ENCODE measurements around the gene TP53BP2. TPM values are rescaled to one million over a fixed set of nuclear protein-coding genes. Genes with fewer than 3 reads are reported as not detected.
A peak's percentile ranks its signal among the peaks of the same experiment; 100 is the strongest.

Gene TP53BP2
- total RNA-seq, 6 experiments from 2014 or later = 21.6 to 30.1 (median 26.4) TPM

- H3K4me1 Mint-ChIP-seq (ENCODE audit: low read depth) = 0 out of 2 replicates have a peak, but pooled peaks cover 18% of the 10 kb centered on the region
- H3K27me3 Mint-ChIP-seq (ENCODE audit: insufficient read depth) = peaks cover 9% of the 10 kb centered on the region; the same call in 1 of the 2 replicates
- H3K27ac Mint-ChIP-seq = peak overlapping the region; percentile 21
- H3K36me3 Mint-ChIP-seq (ENCODE audit: low read depth) = peaks cover 65% of the 10 kb centered on the region
- H3K9me3 Mint-ChIP-seq = no peaks in the 10 kb centered on the region
- no peak for DNase-seq
- no peak for TF ChIP-seq CTCF (IDR thresholded peaks at IDR 0.05)
- no peak overlapping the region for H3K4me3 Mint-ChIP-seq
Measured at GRCh38 chr1:223761411-223761810, 84.3 kb downstream of the TP53BP2 start.

GRCh38 chr1:223760833-223761232, 84.9 kb downstream of the TP53BP2 start:
- DNase-seq = no peak
- H3K27me3 Mint-ChIP-seq (ENCODE audit: insufficient read depth) = peaks cover 9% of the 10 kb centered on the region; the same call in 1 of the 2 replicates
- 0 out of 2 replicates have a peak, but pooled peaks cover 18% of the 10 kb centered on the region for H3K4me1 Mint-ChIP-seq (ENCODE audit: low read depth)
- peaks cover 60% of the 10 kb centered on the region for H3K36me3 Mint-ChIP-seq (ENCODE audit: low read depth)
- no peak overlapping the region for H3K4me3 Mint-ChIP-seq
- H3K27ac Mint-ChIP-seq = peak overlapping the region; percentile 21
- no peak for TF ChIP-seq CTCF (IDR thresholded peaks at IDR 0.05)
- H3K9me3 Mint-ChIP-seq = no peaks in the 10 kb centered on the region

GRCh38 chr1:223759273-223759672, 86.5 kb downstream of the TP53BP2 start:
- Mint-ChIP-seq H3K4me1 (ENCODE audit: low read depth) (0 out of 2 replicates have a peak, but pooled peaks cover 12% of the 10 kb centered on the region), H3K27me3 (ENCODE audit: insufficient read depth) (peaks cover 10% of the 10 kb centered on the region; the same call in 1 of the 2 replicates), H3K27ac (no peak overlapping the region), H3K36me3 (ENCODE audit: low read depth) (peaks cover 57% of the 10 kb centered on the region), H3K9me3 (no peaks in the 10 kb centered on the region), H3K4me3 (no peak overlapping the region)
- DNase-seq = no peak
- TF ChIP-seq CTCF (IDR thresholded peaks at IDR 0.05) = peak; percentile 27; the same call in 1 of the 2 replicates

GRCh38 chr1:223758734-223759133, 87.0 kb downstream of the TP53BP2 start:
- Mint-ChIP-seq H3K27me3 (ENCODE audit: insufficient read depth) (peaks cover 10% of the 10 kb centered on the region; the same call in 1 of the 2 replicates), H3K4me1 (ENCODE audit: low read depth) (0 out of 2 replicates have a peak, but pooled peaks cover 12% of the 10 kb centered on the region), H3K9me3 (no peaks in the 10 kb centered on the region), H3K36me3 (ENCODE audit: low read depth) (peaks cover 54% of the 10 kb centered on the region), H3K4me3 (no peak overlapping the region), H3K27ac (no peak overlapping the region)
- no peak for DNase-seq
- TF ChIP-seq CTCF (IDR thresholded peaks at IDR 0.05) = no peak

GRCh38 chr1:223756806-223757700, 88.7 kb downstream of the TP53BP2 start:
- Mint-ChIP-seq H3K4me1 (ENCODE audit: low read depth) (0 out of 2 replicates have a peak, but pooled peaks cover 5% of the 10 kb centered on the region), H3K4me3 (no peak overlapping the region; the same call in 1 of the 2 replicates), H3K27ac (peak overlapping the region; percentile 54), H3K27me3 (ENCODE audit: insufficient read depth) (peaks cover 6% of the 10 kb centered on the region), H3K9me3 (no peaks in the 10 kb centered on the region), H3K36me3 (ENCODE audit: low read depth) (peaks cover 53% of the 10 kb centered on the region)
- DNase-seq = no peak
- TF ChIP-seq CTCF (IDR thresholded peaks at IDR 0.05) = no peak
